ENCODE data around the gene ZNF423.

Gene ZNF423

GRCh38 chr16:49780433-49780832 lies 75.5 kb downstream of the ZNF423 start:
- Histone ChIP-seq H3K4me3 (no peak overlapping the region), H3K27ac (no peak overlapping the region), H3K4me1 (peaks cover 0 to 14% (median 8%) of the 10 kb centered on the region in 4 donors), H3K27me3 (no peaks in the 10 kb centered on the region), H3K9me3 (no peaks in the 10 kb centered on the region), H3K36me3 (no peaks in the 10 kb centered on the region)
- TF ChIP-seq, protein P1, sequence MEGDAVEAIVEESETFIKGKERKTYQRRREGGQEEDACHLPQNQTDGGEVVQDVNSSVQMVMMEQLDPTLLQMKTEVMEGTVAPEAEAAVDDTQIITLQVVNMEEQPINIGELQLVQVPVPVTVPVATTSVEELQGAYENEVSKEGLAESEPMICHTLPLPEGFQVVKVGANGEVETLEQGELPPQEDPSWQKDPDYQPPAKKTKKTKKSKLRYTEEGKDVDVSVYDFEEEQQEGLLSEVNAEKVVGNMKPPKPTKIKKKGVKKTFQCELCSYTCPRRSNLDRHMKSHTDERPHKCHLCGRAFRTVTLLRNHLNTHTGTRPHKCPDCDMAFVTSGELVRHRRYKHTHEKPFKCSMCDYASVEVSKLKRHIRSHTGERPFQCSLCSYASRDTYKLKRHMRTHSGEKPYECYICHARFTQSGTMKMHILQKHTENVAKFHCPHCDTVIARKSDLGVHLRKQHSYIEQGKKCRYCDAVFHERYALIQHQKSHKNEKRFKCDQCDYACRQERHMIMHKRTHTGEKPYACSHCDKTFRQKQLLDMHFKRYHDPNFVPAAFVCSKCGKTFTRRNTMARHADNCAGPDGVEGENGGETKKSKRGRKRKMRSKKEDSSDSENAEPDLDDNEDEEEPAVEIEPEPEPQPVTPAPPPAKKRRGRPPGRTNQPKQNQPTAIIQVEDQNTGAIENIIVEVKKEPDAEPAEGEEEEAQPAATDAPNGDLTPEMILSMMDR (IDR thresholded peaks at IDR 0.05), result no peak
- intact Hi-C loops (cut with DNase I; ENCODE audit: low total_unique reads), result no loop called here
- no peak for DNase-seq

GRCh38 chr16:49779979-49780378 lies 75.9 kb downstream of the ZNF423 start:
- intact Hi-C loops (cut with DNase I; ENCODE audit: low total_unique reads), result no loop called here
- TF ChIP-seq, protein P1 (IDR thresholded peaks at IDR 0.05), result no peak
- no peak overlapping the region for H3K4me3 ChIP-seq
- no peak for DNase-seq
- no peaks in the 10 kb centered on the region for H3K9me3 ChIP-seq
- H3K4me1 ChIP-seq, result peaks cover 0 to 10% (median 8%) of the 10 kb centered on the region in 4 donors
- no peaks in the 10 kb centered on the region for H3K27me3 ChIP-seq
- H3K27ac ChIP-seq, result no peak overlapping the region
- H3K36me3 ChIP-seq, result no peaks in the 10 kb centered on the region

DNA sequence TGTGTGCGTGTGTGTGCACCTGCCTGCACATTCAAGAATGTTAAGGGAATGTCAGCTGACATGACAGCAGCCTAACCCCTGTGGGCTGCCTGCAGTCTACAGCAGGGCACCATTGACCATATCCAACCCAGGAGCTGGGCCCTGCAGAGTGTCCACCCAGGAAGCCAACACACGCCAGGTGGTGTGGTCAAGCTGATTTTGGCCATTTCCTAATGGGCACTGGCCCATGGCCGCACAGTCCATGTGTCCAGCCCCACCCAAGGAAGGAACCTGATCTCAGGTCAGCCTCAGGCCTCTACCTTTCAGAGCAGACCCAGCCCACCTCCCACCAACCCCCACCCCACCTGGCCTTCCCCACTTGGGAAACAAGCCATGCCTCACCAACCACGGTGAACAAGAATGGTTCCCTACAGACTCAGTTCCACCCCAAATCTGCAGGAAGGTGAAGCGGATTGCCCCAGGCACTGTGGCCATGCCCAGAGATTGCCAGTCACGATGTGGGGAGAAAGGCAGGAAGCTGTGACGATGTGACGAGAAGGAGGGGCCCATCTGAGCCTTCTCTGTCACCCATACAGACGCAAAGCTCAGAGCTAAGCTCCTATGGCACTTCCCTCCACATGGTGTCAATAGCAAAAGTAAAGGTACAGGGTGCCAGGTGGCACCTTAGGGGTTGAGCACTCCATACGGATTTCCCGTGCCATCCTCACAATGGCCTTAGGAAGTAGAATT lies 77.5 kb downstream of the ZNF423 start:
- Histone ChIP-seq H3K27me3 (no peaks in the 10 kb centered on the region), H3K9me3 (no peaks in the 10 kb centered on the region), H3K27ac (no peak overlapping the region), H3K36me3 (no peaks in the 10 kb centered on the region), H3K4me1 (peaks cover 0 to 19% (median 11%) of the 10 kb centered on the region in 4 donors), H3K4me3 (no peak overlapping the region)
- DNase-seq, result no peak
- TF ChIP-seq, protein P1 (IDR thresholded peaks at IDR 0.05), result no peak
- intact Hi-C loops (cut with DNase I; ENCODE audit: low total_unique reads), result no loop called here

DNA sequence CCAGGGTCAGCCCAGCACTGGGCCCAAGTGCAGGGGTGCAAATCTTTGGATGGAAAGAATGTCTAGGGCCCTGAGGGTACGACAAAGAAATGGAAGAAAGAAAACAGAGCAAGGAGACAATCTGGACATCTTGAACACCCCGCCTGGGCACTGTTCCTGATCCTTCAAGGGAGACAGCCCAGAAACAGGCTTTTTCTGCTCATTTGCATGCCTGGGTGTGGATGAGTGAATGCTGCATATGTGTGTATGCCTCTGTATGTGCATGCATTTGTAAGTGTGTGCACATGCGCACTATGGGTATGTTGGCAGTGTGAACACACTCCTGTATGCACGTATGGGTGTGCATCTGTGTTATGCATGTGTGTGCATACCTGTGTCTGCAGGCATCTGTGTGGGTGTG lies 79.2 kb downstream of the ZNF423 start:
- H3K27ac ChIP-seq, result no peak overlapping the region
- intact Hi-C loops (cut with DNase I; ENCODE audit: low total_unique reads), result no loop called here

GRCh38 chr16:49776085-49776595 lies 79.8 kb downstream of the ZNF423 start:
- H3K4me3 ChIP-seq, result no peak overlapping the region
- H3K27me3 ChIP-seq, result no peaks in the 10 kb centered on the region
- peaks cover 0 to 19% (median 11%) of the 10 kb centered on the region in 4 donors for H3K4me1 ChIP-seq
- peak in 1 of 2 donors; percentile 22 for DNase-seq
- TF ChIP-seq, protein P1 (IDR thresholded peaks at IDR 0.05), result no peak
- no peaks in the 10 kb centered on the region for H3K36me3 ChIP-seq
- intact Hi-C loops (cut with DNase I; ENCODE audit: low total_unique reads), result no loop called here
- H3K27ac ChIP-seq, result no peak overlapping the region
- no peaks in the 10 kb centered on the region for H3K9me3 ChIP-seq

More for the DNA sequence above, 79.2 kb downstream of the ZNF423 start:
- Histone ChIP-seq H3K36me3 (no peaks in the 10 kb centered on the region), H3K4me3 (no peak overlapping the region), H3K4me1 (peaks cover 0 to 19% (median 11%) of the 10 kb centered on the region in 4 donors), H3K9me3 (no peaks in the 10 kb centered on the region), H3K27me3 (no peaks in the 10 kb centered on the region)
- no peak for DNase-seq
- TF ChIP-seq, protein P1 (IDR thresholded peaks at IDR 0.05), result no peak

Measured in tibial artery (tissue), 4 donors.